Natural killer cell (primary cell): Measurements from ENCODE around the gene LHFPL2. TPM values are rescaled to one million over a fixed set of nuclear protein-coding genes. Genes with fewer than 3 reads are reported as not detected.

Experiments used
- ATAC-seq, 3 donors: fragments of 150-1000 bp in 2 of 3; fragments of 200-7000 bp in 1 of 3; cut with Tn5 transposase; 1 replicate in 1 of 3; 2 replicates in 2 of 3; pipeline ENCODE4 v1.10.0; 2021; ENCODE audit warnings: mild to moderate bottlenecking in 2 of 3, moderate library complexity in 2 of 3
- DNase-seq, 2 donors: peaks; one replicate each; pipeline versions ENCODE4 v3.0.0 to v3.0.0-alpha.2; 2013 to 2021; ENCODE audit warnings: mixed read lengths in 1 of 2
- H3K27ac ChIP-seq: one replicate; pipeline ENCODE4 v1.5.1; 2013; ENCODE audit warnings: mild to moderate bottlenecking, low read length
- H3K27me3 ChIP-seq: one replicate; pipeline ENCODE4 v1.6.1; 2013; ENCODE audit warnings: low read length; ENCODE audit not compliant: control insufficient read depth, insufficient read depth
- H3K36me3 ChIP-seq: one replicate; pipeline ENCODE4 v1.6.1; 2013; ENCODE audit warnings: low read length; ENCODE audit not compliant: control insufficient read depth, insufficient read depth
- H3K4me1 ChIP-seq: one replicate; pipeline ENCODE4 v1.6.1; 2013; ENCODE audit warnings: low read length; ENCODE audit not compliant: control insufficient read depth, insufficient read depth
- H3K4me3 ChIP-seq: one replicate; pipeline ENCODE4 v1.5.1; 2013; ENCODE audit warnings: low read length
- H3K9me3 ChIP-seq: one replicate; pipeline ENCODE4 v1.6.1; 2013; ENCODE audit warnings: low read length; ENCODE audit not compliant: control insufficient read depth, insufficient read depth
- H3K27ac Mint-ChIP-seq, 2 donors: one replicate each; pipeline ENCODE4 v1.8.0; 2022; ENCODE audit warnings: mild to moderate bottlenecking in 2 of 2, mixed read lengths in 2 of 2, moderate library complexity in 1 of 2
- H3K27me3 Mint-ChIP-seq, 2 donors: one replicate each; pipeline ENCODE4 v1.8.0; 2022; ENCODE audit warnings: low read depth in 2 of 2, mixed read lengths in 2 of 2
- H3K36me3 Mint-ChIP-seq: one replicate; pipeline ENCODE4 v1.8.0; 2022; ENCODE audit warnings: mixed read lengths
- H3K4me1 Mint-ChIP-seq, 2 donors: one replicate each; pipeline ENCODE4 v1.8.0; 2022; ENCODE audit warnings: mixed read lengths in 2 of 2
- H3K4me3 Mint-ChIP-seq: one replicate; pipeline ENCODE4 v1.8.0; 2022; ENCODE audit warnings: mild to moderate bottlenecking, moderate library complexity, mixed read lengths
- H3K9me3 Mint-ChIP-seq, 2 donors: one replicate each; pipeline ENCODE4 v1.8.0; 2022; ENCODE audit warnings: mixed read lengths in 2 of 2
- WGBS: methylation state at CpG from one replicate; pipeline ENCODE4 v1.1.7; 2013; ENCODE audit warnings: missing lambda C conversion rate; ENCODE audit not compliant: insufficient coverage; 5-methylcytosine and 5-hydroxymethylcytosine counted together
- intact Hi-C: fragments of 100-400 bp; cut with micrococcal nuclease; formaldehyde crosslinking; loops from one replicate; pipeline ENCODE4 v1.14.2; 2022
- total RNA-seq, 4 donors: library from RNA; stranded (reverse); fragments of 120-200 nt in 1 of 4; gene quantifications; one replicate each; pipeline versions ENCODE4 v1.2.3 to v1.2.4, GENCODE V29; 2013 to 2022
- TF ChIP-seq, protein P1 (sequence below): fragments of 200-600 bp; IDR thresholded peaks from one replicate; pipeline ENCODE4 v1.8.0; 2022; ENCODE audit warnings: antibody characterized with exemption

The LHFPL2 gene
- total RNA-seq, 3 donors from 2014 or later (not counting 1 experiment from before 2014, with no cell fraction given), result 0.85 to 1.9 (median 1.00) TPM

DNA sequence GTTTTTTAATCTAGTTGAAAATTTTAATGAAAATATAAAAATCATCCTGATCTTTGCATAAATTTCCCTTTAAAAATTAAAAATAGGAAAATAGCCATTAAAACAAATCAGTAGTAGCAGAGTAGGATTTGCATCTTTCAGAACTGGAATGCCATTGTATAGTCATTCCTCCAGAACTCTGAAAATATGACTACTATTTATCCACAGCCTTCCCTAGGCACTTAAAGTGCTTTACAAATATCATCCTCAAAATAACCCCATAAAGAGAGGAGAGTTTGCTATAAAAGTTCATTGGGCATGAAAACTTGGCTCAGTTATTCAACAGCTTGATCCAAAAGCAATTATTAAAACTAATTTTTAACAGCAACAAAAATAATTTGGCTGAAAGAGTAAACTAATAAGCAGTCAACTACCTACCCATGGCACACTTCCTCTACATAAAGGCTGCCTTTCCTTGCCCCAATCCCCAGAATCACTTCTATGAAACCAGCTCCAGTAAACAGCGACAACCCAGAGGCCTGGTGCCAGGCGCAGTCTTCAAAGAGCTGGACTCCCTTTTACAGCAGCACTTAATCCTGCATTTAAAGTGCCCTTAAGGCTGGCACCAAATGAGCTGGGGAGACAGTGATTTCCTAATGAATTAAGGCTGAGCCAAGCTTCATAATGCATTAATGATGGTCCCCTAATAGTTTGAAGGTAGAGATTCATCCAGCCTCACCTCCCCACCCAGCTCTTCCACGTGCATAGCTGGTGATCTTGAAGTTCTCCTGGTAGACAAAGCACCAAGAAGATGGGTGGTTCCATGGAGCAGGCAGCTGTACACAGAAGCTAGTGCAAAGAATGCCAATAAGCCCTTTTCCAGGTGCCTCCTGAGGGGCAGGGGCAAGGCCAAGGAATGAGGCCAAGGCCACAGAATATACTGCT, 36.1 kb downstream of the LHFPL2 start:
- Mint-ChIP-seq H3K27me3 (no peaks in the 10 kb centered on the region), H3K4me1 (no peaks in the 10 kb centered on the region), H3K27ac (no peak overlapping the region), H3K9me3 (no peaks in the 10 kb centered on the region), H3K36me3 (no peaks in the 10 kb centered on the region), H3K4me3 (no peak overlapping the region)
- TF ChIP-seq, protein P1, sequence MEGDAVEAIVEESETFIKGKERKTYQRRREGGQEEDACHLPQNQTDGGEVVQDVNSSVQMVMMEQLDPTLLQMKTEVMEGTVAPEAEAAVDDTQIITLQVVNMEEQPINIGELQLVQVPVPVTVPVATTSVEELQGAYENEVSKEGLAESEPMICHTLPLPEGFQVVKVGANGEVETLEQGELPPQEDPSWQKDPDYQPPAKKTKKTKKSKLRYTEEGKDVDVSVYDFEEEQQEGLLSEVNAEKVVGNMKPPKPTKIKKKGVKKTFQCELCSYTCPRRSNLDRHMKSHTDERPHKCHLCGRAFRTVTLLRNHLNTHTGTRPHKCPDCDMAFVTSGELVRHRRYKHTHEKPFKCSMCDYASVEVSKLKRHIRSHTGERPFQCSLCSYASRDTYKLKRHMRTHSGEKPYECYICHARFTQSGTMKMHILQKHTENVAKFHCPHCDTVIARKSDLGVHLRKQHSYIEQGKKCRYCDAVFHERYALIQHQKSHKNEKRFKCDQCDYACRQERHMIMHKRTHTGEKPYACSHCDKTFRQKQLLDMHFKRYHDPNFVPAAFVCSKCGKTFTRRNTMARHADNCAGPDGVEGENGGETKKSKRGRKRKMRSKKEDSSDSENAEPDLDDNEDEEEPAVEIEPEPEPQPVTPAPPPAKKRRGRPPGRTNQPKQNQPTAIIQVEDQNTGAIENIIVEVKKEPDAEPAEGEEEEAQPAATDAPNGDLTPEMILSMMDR, result no peak
- Histone ChIP-seq H3K9me3 (no peaks in the 10 kb centered on the region), H3K4me3 (no peak overlapping the region), H3K4me1 (no peaks in the 10 kb centered on the region), H3K36me3 (no peaks in the 10 kb centered on the region), H3K27me3 (no peaks in the 10 kb centered on the region), H3K27ac (no peak overlapping the region)
- no peak for ATAC-seq
- intact Hi-C loops, result no loop called here
- no peak for DNase-seq
- WGBS, result 94% methylated on average over 3 of the region's 3 CpGs

DNA sequence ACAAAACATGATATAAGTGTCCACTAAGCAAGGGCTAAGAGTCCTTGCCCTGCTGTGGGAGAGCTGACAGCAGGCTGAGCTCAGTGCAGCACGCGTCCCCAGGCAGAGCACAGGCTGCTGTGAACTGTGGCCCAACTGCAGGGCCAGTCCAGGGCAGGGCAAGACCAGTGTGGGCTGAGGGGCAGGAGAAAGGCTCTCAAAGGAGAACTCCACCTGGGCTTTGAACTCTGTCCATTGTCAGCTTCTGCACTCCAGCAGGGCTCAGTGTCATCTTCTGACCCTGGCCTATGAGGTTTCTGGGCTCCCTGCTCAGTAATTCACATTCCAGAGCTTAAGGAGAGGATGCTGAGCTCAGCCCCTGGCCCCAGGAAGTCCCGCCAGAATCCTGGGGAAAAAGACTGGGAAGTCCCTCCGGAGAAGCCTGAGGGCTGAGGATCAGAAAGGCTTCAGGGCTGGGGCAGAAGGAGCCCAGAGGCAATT, 37.4 kb downstream of the LHFPL2 start:
- Mint-ChIP-seq H3K9me3 (no peaks in the 10 kb centered on the region), H3K27me3 (no peaks in the 10 kb centered on the region), H3K4me1 (no peaks in the 10 kb centered on the region), H3K4me3 (no peak overlapping the region), H3K27ac (no peak overlapping the region), H3K36me3 (no peaks in the 10 kb centered on the region)
- Histone ChIP-seq H3K36me3 (no peaks in the 10 kb centered on the region), H3K27ac (no peak overlapping the region), H3K9me3 (no peaks in the 10 kb centered on the region), H3K4me1 (no peaks in the 10 kb centered on the region), H3K27me3 (no peaks in the 10 kb centered on the region), H3K4me3 (no peak overlapping the region)
- TF ChIP-seq, protein P1, result no peak
- no peak for DNase-seq
- no peak for ATAC-seq
- intact Hi-C loops, result no loop called here
- WGBS, result 87% methylated on average over 4 of the region's 4 CpGs

DNA sequence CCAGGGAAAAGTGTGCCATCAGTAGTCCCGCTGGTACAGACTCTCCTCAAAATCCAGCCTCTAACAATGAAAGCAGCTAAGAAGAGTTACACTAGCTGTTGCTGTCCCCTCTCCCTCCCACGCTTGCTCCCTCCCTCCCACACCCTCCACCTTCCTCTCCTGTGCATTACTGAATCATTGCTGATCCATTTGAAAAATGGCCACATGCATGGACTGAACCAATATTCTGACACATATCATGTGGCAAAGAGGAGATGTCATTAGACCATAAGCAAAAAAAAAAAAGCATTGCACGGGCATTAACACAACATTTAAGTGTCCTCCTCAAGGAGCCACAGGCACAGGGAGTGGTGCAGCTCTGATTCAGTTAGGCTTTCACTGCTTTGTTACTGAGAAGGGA, 37.9 kb downstream of the LHFPL2 start:
- ATAC-seq, result no peak
- no peaks in the 10 kb centered on the region for H3K4me1 Mint-ChIP-seq
- DNase-seq, result no peak
- H3K36me3 ChIP-seq, result no peaks in the 10 kb centered on the region
- no peaks in the 10 kb centered on the region for H3K9me3 Mint-ChIP-seq
- no peaks in the 10 kb centered on the region for H3K27me3 ChIP-seq
- no peaks in the 10 kb centered on the region for H3K36me3 Mint-ChIP-seq
- no peaks in the 10 kb centered on the region for H3K4me1 ChIP-seq
- TF ChIP-seq, protein P1, result no peak
- H3K27ac ChIP-seq, result no peak overlapping the region
- no peak overlapping the region for H3K4me3 ChIP-seq
- H3K27me3 Mint-ChIP-seq, result peaks cover 3 to 5% of the 10 kb centered on the region in 2 donors
- no peak overlapping the region for H3K4me3 Mint-ChIP-seq
- no peaks in the 10 kb centered on the region for H3K9me3 ChIP-seq
- WGBS, result 95% methylated on average over 3 of the region's 3 CpGs
- intact Hi-C loops, result no loop called here
- H3K27ac Mint-ChIP-seq, result no peak overlapping the region
